ENCODE results near the gene SH3PXD2B. TPM values are rescaled to one million over a fixed set of nuclear protein-coding genes. Genes with fewer than 3 reads are reported as not detected.
"Not testable (repeated sequence)": the region's sequence is repeated elsewhere in the genome, so short reads cannot be mapped to it uniquely, and the experiment has no call there.

Gene SH3PXD2B
- total RNA-seq, 3 donors from 2014 or later: 35.3 to 118 (median 43.9) TPM

DNA sequence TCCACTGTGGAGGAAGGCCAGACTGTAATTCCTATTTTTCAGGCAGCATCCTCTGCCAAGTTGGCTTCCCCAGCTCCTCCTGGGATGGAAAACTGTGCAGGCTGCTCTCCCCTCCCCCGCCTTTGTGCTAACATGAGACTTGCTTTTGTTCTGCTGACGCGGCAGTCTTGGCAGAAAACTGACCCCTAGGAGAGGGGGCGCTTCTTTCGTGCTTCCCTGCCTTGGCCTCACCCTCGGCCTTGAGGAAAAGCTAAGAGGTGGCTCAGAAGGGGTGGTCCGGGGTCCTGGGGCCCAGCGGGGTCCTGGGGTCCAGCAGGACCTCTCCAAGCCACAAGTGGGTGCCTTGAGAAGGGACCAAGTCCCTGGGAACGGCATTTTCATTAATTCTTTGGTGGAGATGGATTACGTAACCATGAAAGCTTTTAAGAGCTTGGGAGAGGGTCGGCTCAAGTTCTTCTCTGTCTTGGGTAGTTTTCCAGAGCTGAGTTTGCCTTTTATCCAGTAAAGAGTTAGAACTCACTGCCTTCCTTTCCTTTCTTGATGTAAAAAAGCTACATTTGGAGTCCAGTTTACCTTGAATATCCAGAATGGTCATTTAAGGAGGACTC, 51.0 kb downstream of the SH3PXD2B start:
- peak in 1 of 2 donors; percentile 67 for DNase-seq (ENCODE audit: low spot score in 2 of 2)
- peak overlapping the region in 1 of 3 donors; percentile 35 for H3K4me3 ChIP-seq
- intact Hi-C loops (cut with DNase I; ENCODE audit: low total_unique reads): no loop called here
- TF ChIP-seq POLR2AphosphoS5 (IDR thresholded peaks at IDR 0.05): peak in 1 of 3 donors; percentile 33
- TF ChIP-seq, protein P1, sequence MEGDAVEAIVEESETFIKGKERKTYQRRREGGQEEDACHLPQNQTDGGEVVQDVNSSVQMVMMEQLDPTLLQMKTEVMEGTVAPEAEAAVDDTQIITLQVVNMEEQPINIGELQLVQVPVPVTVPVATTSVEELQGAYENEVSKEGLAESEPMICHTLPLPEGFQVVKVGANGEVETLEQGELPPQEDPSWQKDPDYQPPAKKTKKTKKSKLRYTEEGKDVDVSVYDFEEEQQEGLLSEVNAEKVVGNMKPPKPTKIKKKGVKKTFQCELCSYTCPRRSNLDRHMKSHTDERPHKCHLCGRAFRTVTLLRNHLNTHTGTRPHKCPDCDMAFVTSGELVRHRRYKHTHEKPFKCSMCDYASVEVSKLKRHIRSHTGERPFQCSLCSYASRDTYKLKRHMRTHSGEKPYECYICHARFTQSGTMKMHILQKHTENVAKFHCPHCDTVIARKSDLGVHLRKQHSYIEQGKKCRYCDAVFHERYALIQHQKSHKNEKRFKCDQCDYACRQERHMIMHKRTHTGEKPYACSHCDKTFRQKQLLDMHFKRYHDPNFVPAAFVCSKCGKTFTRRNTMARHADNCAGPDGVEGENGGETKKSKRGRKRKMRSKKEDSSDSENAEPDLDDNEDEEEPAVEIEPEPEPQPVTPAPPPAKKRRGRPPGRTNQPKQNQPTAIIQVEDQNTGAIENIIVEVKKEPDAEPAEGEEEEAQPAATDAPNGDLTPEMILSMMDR (IDR thresholded peaks at IDR 0.05): no peak
- H3K36me3 ChIP-seq: no peaks in the 10 kb centered on the region
- no peaks in the 10 kb centered on the region for H3K27me3 ChIP-seq
- H3K9me3 ChIP-seq: no peaks in the 10 kb centered on the region
- peak overlapping the region; percentile 74 to 82 for H3K27ac ChIP-seq
- peaks cover 0 to 10% of the 10 kb centered on the region in 2 donors for H3K4me1 ChIP-seq

DNA sequence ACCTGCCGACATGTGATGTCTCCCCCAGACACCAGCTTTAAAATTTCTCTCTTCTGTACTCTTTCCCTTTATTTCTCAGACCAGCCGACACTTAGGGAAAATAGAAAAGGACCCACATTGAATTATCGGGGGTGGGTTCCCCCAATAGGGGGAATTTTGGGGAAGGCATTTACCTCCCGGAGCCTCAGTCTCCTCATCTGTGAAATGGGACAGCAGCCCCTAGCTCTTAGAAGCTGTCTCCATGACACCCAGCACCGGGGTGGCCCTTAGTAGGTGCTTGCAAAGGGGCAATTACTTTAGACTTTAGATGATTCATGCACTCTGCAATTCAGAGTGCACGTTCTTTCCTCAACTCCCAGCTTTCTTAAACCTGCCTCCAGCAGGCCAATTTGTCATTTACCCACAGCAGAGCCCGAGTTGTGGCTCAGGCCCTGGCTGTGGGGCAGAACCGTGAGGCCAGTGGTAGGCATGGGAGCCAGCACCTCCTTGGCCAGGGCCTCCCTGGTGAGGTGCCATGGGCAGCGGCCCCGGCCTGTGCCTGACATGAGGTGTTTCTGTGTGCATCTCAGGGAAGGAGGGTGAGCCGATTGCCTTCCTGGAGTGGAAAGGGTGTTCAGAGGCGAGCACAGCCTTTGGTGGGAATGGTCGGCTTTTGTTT, 51.7 kb downstream of the SH3PXD2B start:
- Histone ChIP-seq H3K4me1 (peaks cover 0 to 8% of the 10 kb centered on the region in 2 donors), H3K27me3 (no peaks in the 10 kb centered on the region), H3K4me3 (peak overlapping the region in 1 of 3 donors; percentile 35), H3K9me3 (no peaks in the 10 kb centered on the region), H3K27ac (peak overlapping the region; percentile 74 to 82), H3K36me3 (no peaks in the 10 kb centered on the region)
- peak in 1 of 3 donors; percentile 31 for TF ChIP-seq POLR2AphosphoS5 (IDR thresholded peaks at IDR 0.05)
- TF ChIP-seq POLR2A (IDR thresholded peaks at IDR 0.05): no peak
- TF ChIP-seq, protein P1 (IDR thresholded peaks at IDR 0.05): no peak
- intact Hi-C loops (cut with DNase I; ENCODE audit: low total_unique reads): no loop called here
- DNase-seq (ENCODE audit: low spot score in 2 of 2): no peak

DNA sequence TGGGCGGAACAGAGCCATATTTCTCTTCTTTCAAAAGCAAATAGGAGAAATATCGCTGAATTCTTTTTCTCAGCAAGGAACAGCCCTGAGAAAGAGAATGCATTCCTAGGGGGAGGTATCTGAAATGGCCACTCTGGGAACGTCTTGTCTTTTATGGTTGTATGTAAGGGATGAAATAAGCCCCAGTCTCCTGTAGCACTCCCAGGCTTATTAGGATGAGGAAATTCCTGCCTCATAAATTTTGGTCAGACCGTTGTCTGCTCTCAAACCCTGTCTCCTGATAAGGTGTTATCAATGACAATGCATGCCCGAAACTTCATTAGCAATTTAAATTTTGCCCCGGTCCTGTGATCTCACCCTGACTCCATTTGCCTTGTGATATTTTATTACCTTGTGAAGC, 52.3 kb downstream of the SH3PXD2B start:
- H3K9me3 ChIP-seq; intact Hi-C loops (cut with DNase I; ENCODE audit: low total_unique reads); H3K27ac ChIP-seq; DNase-seq (ENCODE audit: low spot score in 2 of 2); H3K27me3 ChIP-seq; H3K4me3 ChIP-seq; H3K4me1 ChIP-seq; H3K36me3 ChIP-seq: not testable (repeated sequence)

DNA sequence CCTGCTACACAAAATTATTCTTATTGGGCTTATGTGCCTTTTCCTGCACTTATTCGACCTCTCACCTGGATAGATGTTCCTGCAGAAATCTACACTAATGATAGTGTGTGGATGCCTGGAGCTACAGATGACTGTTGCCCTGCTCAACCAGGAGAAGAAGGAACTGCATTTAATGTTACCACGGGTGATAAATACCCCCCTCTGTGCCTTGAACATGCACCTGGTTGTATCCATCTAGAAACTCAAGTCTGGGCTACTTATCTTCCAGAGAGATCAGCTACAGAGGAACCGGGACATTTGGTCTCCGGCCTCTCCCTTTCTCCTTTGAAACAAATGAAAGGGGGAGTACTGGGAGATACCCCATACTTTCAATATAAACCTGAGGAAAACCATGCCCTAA, 54.5 kb downstream of the SH3PXD2B start:
- Histone ChIP-seq H3K9me3 (no peaks in the 10 kb centered on the region), H3K27me3 (no peaks in the 10 kb centered on the region), H3K27ac (peak overlapping the region in 1 of 2 donors; percentile 3), H3K4me3 (no peak overlapping the region), H3K4me1 (no peaks in the 10 kb centered on the region), H3K36me3 (no peaks in the 10 kb centered on the region)
- DNase-seq (ENCODE audit: low spot score in 2 of 2): no peak
- TF ChIP-seq POLR2AphosphoS5 (IDR thresholded peaks at IDR 0.05): no peak
- TF ChIP-seq POLR2A (IDR thresholded peaks at IDR 0.05): no peak
- TF ChIP-seq, protein P1 (IDR thresholded peaks at IDR 0.05): no peak
- intact Hi-C loops (cut with DNase I; ENCODE audit: low total_unique reads): no loop called here

DNA sequence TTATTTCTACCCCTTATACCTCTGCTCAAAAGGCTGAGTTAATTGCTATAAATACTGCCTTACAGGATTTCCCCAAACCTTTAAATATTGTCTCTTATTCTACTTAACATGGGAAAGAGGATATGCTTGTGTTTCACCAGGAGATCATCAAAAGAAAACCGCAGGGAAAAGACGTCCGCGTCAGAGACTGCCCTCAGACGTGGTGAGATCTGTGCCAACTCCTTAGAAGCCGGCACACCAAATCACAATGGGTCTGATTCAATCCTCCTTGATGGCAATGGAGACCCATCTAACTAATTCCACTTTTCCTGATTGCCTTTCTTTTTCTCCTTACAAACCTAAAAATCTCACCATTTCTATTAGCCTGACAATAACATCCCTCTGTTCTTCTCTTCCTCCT, 55.0 kb downstream of the SH3PXD2B start:
- intact Hi-C loops (cut with DNase I; ENCODE audit: low total_unique reads): no loop called here
- no peak overlapping the region for H3K4me3 ChIP-seq
- no peaks in the 10 kb centered on the region for H3K9me3 ChIP-seq
- H3K27ac ChIP-seq: no peak overlapping the region
- H3K36me3 ChIP-seq: no peaks in the 10 kb centered on the region
- H3K27me3 ChIP-seq: no peaks in the 10 kb centered on the region
- TF ChIP-seq POLR2A (IDR thresholded peaks at IDR 0.05): no peak
- TF ChIP-seq POLR2AphosphoS5 (IDR thresholded peaks at IDR 0.05): no peak
- TF ChIP-seq, protein P1 (IDR thresholded peaks at IDR 0.05): no peak
- no peak for DNase-seq (ENCODE audit: low spot score in 2 of 2)
- H3K4me1 ChIP-seq: no peaks in the 10 kb centered on the region

DNA sequence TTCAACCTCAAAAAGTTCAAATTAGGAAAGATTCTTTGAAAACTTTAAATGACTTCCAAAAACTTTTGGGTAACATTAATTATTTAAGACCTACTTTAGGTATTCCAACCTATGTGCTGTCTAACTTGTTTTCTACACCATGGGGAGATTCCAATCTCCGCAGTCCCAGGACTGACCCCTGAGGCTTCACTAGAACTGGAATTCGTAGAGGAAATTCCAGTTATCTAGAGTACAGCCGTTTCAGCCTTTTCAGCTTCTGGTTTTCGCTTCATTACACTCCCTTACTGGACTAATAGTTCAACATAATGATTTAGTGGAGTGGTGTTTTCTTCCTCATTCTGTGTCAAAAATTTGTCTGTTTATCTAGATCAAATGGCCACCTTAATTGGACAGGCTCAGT, 55.7 kb downstream of the SH3PXD2B start:
- intact Hi-C loops (cut with DNase I; ENCODE audit: low total_unique reads); H3K27me3 ChIP-seq; H3K27ac ChIP-seq: not testable (repeated sequence)

DNA sequence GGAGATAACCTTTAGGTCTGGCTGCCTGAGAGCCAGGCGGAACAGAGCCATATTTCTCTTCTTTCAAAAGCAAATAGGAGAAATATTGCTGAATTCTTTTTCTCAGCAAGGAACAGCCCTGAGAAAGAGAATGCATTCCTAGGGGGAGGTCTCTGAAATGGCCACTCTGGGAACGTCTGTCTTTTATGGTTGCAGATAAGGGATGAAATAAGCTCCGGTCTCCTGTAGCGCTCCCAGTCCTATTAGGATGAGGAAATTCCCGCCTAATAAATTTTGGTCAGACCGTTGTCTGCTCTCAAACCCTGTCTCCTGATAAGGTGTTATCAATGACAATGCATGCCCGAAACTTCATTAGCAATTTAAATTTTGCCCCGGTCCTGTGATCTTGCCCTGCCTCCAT, 57.3 kb downstream of the SH3PXD2B start:
- H3K4me1 ChIP-seq; intact Hi-C loops (cut with DNase I; ENCODE audit: low total_unique reads); H3K4me3 ChIP-seq; DNase-seq (ENCODE audit: low spot score in 2 of 2); H3K27me3 ChIP-seq; H3K9me3 ChIP-seq; H3K36me3 ChIP-seq; H3K27ac ChIP-seq: not testable (repeated sequence)

More for the DNA sequence above, 55.7 kb downstream of the SH3PXD2B start:
- H3K4me1 ChIP-seq; DNase-seq (ENCODE audit: low spot score in 2 of 2); H3K9me3 ChIP-seq; H3K4me3 ChIP-seq; H3K36me3 ChIP-seq: not testable (repeated sequence)
